Neural cell (in vitro differentiated cells): ENCODE measurements around the gene CTNNBL1.

ENCODE experiments used
- POLR2AphosphoS5 ChIP-seq: IDR thresholded peaks from 2 replicates; pipeline ENCODE4 v1.6.1; 2012
- TF ChIP-seq, protein P1 (sequence below): fragments of 450-650 bp; IDR thresholded peaks from 2 replicates; pipeline ENCODE4 v1.5.1; 2014; ENCODE audit warnings: antibody characterized with exemption, mild to moderate bottlenecking, moderate library complexity; ENCODE audit not compliant: poor library complexity, severe bottlenecking

DNA sequence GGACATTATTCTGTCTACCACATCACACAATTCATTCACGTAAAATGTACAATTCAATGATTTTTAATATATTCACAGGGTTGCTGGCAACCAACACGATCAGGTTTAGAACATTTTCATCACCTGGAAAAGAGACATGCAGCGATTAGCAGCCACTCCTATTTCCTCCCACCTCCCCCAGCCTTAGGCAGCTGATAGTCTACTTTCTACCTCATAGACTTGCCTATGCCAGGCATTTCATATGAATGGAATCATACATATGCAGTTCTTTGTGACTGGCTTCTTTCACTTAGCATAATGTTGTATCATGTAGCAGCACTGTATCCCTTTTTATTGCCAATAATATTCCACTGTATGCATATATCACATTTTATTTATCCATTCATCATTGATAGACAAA is 31.5 kb upstream of the CTNNBL1 start:
- no peak for TF ChIP-seq POLR2AphosphoS5
- TF ChIP-seq, protein P1, sequence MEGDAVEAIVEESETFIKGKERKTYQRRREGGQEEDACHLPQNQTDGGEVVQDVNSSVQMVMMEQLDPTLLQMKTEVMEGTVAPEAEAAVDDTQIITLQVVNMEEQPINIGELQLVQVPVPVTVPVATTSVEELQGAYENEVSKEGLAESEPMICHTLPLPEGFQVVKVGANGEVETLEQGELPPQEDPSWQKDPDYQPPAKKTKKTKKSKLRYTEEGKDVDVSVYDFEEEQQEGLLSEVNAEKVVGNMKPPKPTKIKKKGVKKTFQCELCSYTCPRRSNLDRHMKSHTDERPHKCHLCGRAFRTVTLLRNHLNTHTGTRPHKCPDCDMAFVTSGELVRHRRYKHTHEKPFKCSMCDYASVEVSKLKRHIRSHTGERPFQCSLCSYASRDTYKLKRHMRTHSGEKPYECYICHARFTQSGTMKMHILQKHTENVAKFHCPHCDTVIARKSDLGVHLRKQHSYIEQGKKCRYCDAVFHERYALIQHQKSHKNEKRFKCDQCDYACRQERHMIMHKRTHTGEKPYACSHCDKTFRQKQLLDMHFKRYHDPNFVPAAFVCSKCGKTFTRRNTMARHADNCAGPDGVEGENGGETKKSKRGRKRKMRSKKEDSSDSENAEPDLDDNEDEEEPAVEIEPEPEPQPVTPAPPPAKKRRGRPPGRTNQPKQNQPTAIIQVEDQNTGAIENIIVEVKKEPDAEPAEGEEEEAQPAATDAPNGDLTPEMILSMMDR = no peak
